IMR-90 (cell line): ENCODE results near the gene IDH3G. TPM values are rescaled to one million over a fixed set of nuclear protein-coding genes. Genes with fewer than 3 reads are reported as not detected.

Experiments
- ATAC-seq: fragments of 200-7000 bp; cut with Tn5 transposase; 2 replicates; pipeline ENCODE4 v1.9.1; 2020; ENCODE audit warnings: low read depth, mild to moderate bottlenecking, moderate library complexity
- BruUV-seq: library from RNA; stranded (reverse); fragments of 400-500 nt; replicated peaks from 2 replicates; lab custom pipeline; 2021; lab: Mats Ljungman, UMichigan
- CTCF ChIA-PET: fragments of 300-600 bp; formaldehyde crosslinking; extraction: SDS; loops from one replicate; lab custom pipeline; 2021; ENCODE audit warnings: antibody characterized with exemption; lab: Yijun Ruan, JAX
- POLR2A ChIA-PET: fragments of 300-600 bp; sonication (Branson Sonifier 250); formaldehyde crosslinking; loops from one replicate; lab custom pipeline; 2022; ENCODE audit warnings: antibody characterized with exemption; ENCODE audit not compliant: unreplicated experiment; lab: Charles Lee
- DNase-seq: peaks from one replicate; pipeline ENCODE4 v3.0.0; 2013
- H2AFZ ChIP-seq: replicated peaks from 2 replicates; pipeline ENCODE3; 2013; ENCODE audit warnings: low read length, mild to moderate bottlenecking; ENCODE audit not compliant: poor library complexity
- H2AK5ac ChIP-seq: 2 replicates; pipeline ENCODE4 v1.6.1; 2013; ENCODE audit warnings: low read depth, low read length, inconsistent platforms
- H2AK9ac ChIP-seq: replicated peaks from 2 replicates; pipeline ENCODE3; 2013; ENCODE audit warnings: mild to moderate bottlenecking, low read depth, low read length, moderate library complexity; ENCODE audit not compliant: poor library complexity
- H2BK120ac ChIP-seq: 2 replicates; pipeline ENCODE4 v1.6.1; 2013; ENCODE audit warnings: low read depth, low read length, inconsistent platforms
- H2BK15ac ChIP-seq: 3 replicates; pipeline ENCODE4 v1.6.1; 2013; ENCODE audit warnings: low read depth, low read length, inconsistent platforms
- H2BK20ac ChIP-seq: 2 replicates; pipeline ENCODE4 v1.6.1; 2013; ENCODE audit warnings: low read depth, mild to moderate bottlenecking, inconsistent platforms, low read length, moderate library complexity
- H2BK5ac ChIP-seq: 2 replicates; pipeline ENCODE4 v1.6.1; 2013; ENCODE audit warnings: mild to moderate bottlenecking, low read depth, low read length, inconsistent platforms; ENCODE audit not compliant: poor library complexity, severe bottlenecking
- H3K14ac ChIP-seq: replicated peaks from 2 replicates; pipeline ENCODE4 v1.6.1; 2013; ENCODE audit warnings: low read depth, low read length, inconsistent platforms
- H3K18ac ChIP-seq: 2 replicates; pipeline ENCODE4 v1.6.1; 2013; ENCODE audit warnings: low read depth, low read length, control low read depth
- H3K23ac ChIP-seq: 2 replicates; pipeline ENCODE4 v1.6.1; 2013; ENCODE audit warnings: low read depth, low read length, inconsistent platforms
- H3K27ac ChIP-seq: 2 replicates; pipeline ENCODE4 v1.5.1; 2013; ENCODE audit warnings: mild to moderate bottlenecking, control low read depth, low read length; ENCODE audit not compliant: insufficient read depth
- H3K27me3 ChIP-seq: 2 replicates; pipeline ENCODE4 v1.6.1; 2013; ENCODE audit warnings: low read length; ENCODE audit not compliant: control insufficient read depth, insufficient read depth
- H3K36me3 ChIP-seq: 2 replicates; pipeline ENCODE4 v1.6.1; 2013; ENCODE audit warnings: low read length, mixed read lengths; ENCODE audit not compliant: control insufficient read depth, insufficient read depth
- H3K4ac ChIP-seq: 2 replicates; pipeline ENCODE4 v1.6.1; 2013; ENCODE audit warnings: low read depth, low read length, inconsistent platforms
- H3K4me1 ChIP-seq: 2 replicates; pipeline ENCODE4 v1.6.1; 2013; ENCODE audit warnings: low read length, mixed read lengths; ENCODE audit not compliant: control insufficient read depth, insufficient read depth
- H3K4me2 ChIP-seq: 2 replicates; pipeline ENCODE4 v1.6.1; 2013; ENCODE audit warnings: low read depth, mild to moderate bottlenecking, control low read depth, low read length, moderate library complexity
- H3K4me3 ChIP-seq: 2 replicates; pipeline ENCODE4 v1.5.1; 2013; ENCODE audit warnings: low read depth, mild to moderate bottlenecking, control low read depth, low read length, moderate library complexity; ENCODE audit not compliant: insufficient read depth
- H3K56ac ChIP-seq: 2 replicates; pipeline ENCODE4 v1.6.1; 2013; ENCODE audit warnings: low read length, inconsistent platforms; ENCODE audit not compliant: insufficient read depth; ENCODE audit errors: extremely low read depth
- H3K79me1 ChIP-seq, 2 experiments: 2 replicates each; pipeline ENCODE4 v1.6.1; 2013; ENCODE audit warnings: low read length in 2 of 2, inconsistent platforms in 1 of 2, low read depth in 1 of 2
- H3K9ac ChIP-seq: 2 replicates; pipeline ENCODE4 v1.6.1; 2013; ENCODE audit warnings: low read depth, low read length, control low read depth
- H3K9me1 ChIP-seq: 2 replicates; pipeline ENCODE4 v1.6.1; 2013; ENCODE audit warnings: low read length, inconsistent platforms; ENCODE audit not compliant: insufficient read depth
- H3K9me3 ChIP-seq: 2 replicates; pipeline ENCODE4 v1.6.1; 2013; ENCODE audit warnings: low read length; ENCODE audit not compliant: control insufficient read depth, insufficient read depth
- H4K20me1 ChIP-seq: 2 replicates; pipeline ENCODE4 v1.6.1; 2013; ENCODE audit warnings: low read length, inconsistent platforms; ENCODE audit not compliant: insufficient read depth
- H4K5ac ChIP-seq: 2 replicates; pipeline ENCODE4 v1.6.1; 2013; ENCODE audit warnings: mild to moderate bottlenecking, low read depth, low read length, control low read depth
- H4K8ac ChIP-seq, 2 experiments: 2 replicates each; pipeline ENCODE4 v1.6.1; 2013; ENCODE audit warnings: low read depth in 2 of 2, low read length in 2 of 2, control low read depth in 1 of 2, inconsistent platforms in 1 of 2
- H4K91ac ChIP-seq: 2 replicates; pipeline ENCODE4 v1.6.1; 2013; ENCODE audit warnings: low read depth, low read length, inconsistent platforms; ENCODE audit not compliant: insufficient read depth
- MXI1 ChIP-seq: IDR thresholded peaks from 2 replicates; pipeline ENCODE4 v1.6.1; 2012; ENCODE audit warnings: low read depth, mild to moderate bottlenecking, low read length, moderate library complexity, borderline replicate concordance
- SMC3 ChIP-seq: fragments of 150-350 bp; IDR thresholded peaks from 2 replicates; pipeline ENCODE4 v1.6.1; 2016; ENCODE audit warnings: low read depth, mild to moderate bottlenecking, antibody characterized with exemption, low read length, moderate library complexity
- WGBS, 2 experiments: methylation state at CpG; one replicate each; pipeline versions ENCODE4 v1.1.5 to v1.1.7; 2013; ENCODE audit warnings: missing lambda C conversion rate in 2 of 2; ENCODE audit not compliant: insufficient read length in 1 of 2; ENCODE audit errors: extremely low coverage in 2 of 2; 5-methylcytosine and 5-hydroxymethylcytosine counted together
- dilution Hi-C: fragments of 300-500 bp; cut with HindIII; formaldehyde crosslinking; loops from one replicate; pipeline ENCODE4 v1.14.3; 2018; ENCODE audit warnings: low sequenced_read_pairs; ENCODE audit not compliant: unreplicated experiment
- in situ Hi-C: fragments of 300-500 bp; cut with MboI; formaldehyde crosslinking; loops from 3 replicates; pipeline ENCODE4 v1.14.3; 2019; ENCODE audit warnings: low sequenced_read_pairs, inconsistent platforms, mixed read lengths
- intact Hi-C: fragments of 100-400 bp; cut with micrococcal nuclease; formaldehyde crosslinking; loops from 2 replicates; pipeline ENCODE4 v1.10.0; 2022
- polyA plus RNA-seq, 3 experiments: library from polyadenylated mRNA; depleted of rRNA; stranded (reverse); fragments of >200 nt; gene quantifications; 2 replicates each; pipeline ENCODE4 v1.2.3, GENCODE V29; 2012; ENCODE audit warnings: low replicate concordance in 1 of 3
- total RNA-seq: library from RNA; depleted of rRNA; stranded (reverse); fragments of >200 nt; gene quantifications from 2 replicates; pipeline ENCODE4 v1.2.3, GENCODE V29; 2012

Gene IDH3G
- total and polyA plus RNA-seq, 2 of the 4 experiments (the other 2 are of a cell fraction), result 79.4 to 85.7 TPM

- Histone ChIP-seq H2BK20ac (no peak within 1 kb of the TSS), H3K27me3 (peaks cover 53% of the 10 kb centered on the region), H3K14ac (no peak within 1 kb of the TSS), H3K36me3 (no peaks in the 10 kb centered on the region), H4K91ac (no peak within 1 kb of the TSS), H4K20me1 (no peaks in the 10 kb centered on the region; the same call in 1 of the 2 replicates), H3K4me2 (no peak within 1 kb of the TSS; the same call in 1 of the 2 replicates), H3K18ac (no peak within 1 kb of the TSS), H4K8ac (no peak within 1 kb of the TSS), H2AK9ac (no peak within 1 kb of the TSS), H2BK5ac (no peak within 1 kb of the TSS), H3K9me3 (peaks cover 18% of the 10 kb centered on the region; the same call in 1 of the 2 replicates), H3K9me1 (no peaks in the 10 kb centered on the region), H2BK120ac (no peak within 1 kb of the TSS), H3K27ac (no peak within 1 kb of the TSS), H3K23ac (no peak within 1 kb of the TSS), H2BK15ac (no peak within 1 kb of the TSS), H2AK5ac (no peak within 1 kb of the TSS), H2AFZ (peak within 1 kb of the TSS; percentile 32), H3K79me1 (no peaks in the 10 kb centered on the region), H3K9ac (no peak within 1 kb of the TSS), H4K5ac (no peak within 1 kb of the TSS), H3K4me3 (no peak within 1 kb of the TSS; the same call in 1 of the 2 replicates), H3K4me1 (no peaks in the 10 kb centered on the region), H3K4ac (no peak within 1 kb of the TSS), H3K56ac (no peak within 1 kb of the TSS)
- WGBS, 2 experiments, result 24% methylated on average over 19 of the region's 97 CpGs; no CpG with 5 or more reads in 1 of the 2 experiments
- ChIA-PET CTCF (no interaction called here), POLR2A (no interaction called here)
- in situ Hi-C loops, result no loop called here
- no peak for TF ChIP-seq SMC3
- TF ChIP-seq MXI1, result no peak
- no peak for DNase-seq
- intact Hi-C loops, result loop anchor here (2.0 kb wide), 1 partner anchor 71 kb away; no protein-coding TSS in a partner anchor
- dilution Hi-C loops, result no loop called here
- no TSS peak for BruUV-seq
- ATAC-seq, result peak; percentile 21; the same call in 1 of the 2 replicates
Observed at GRCh38 chrX:153829799-153830639, 35.8 kb upstream of the IDH3G start, which contains the start of gene PDZD4. PDZD4 (minus strand) TSS chrX:153830544; CDS start chrX:153830298, 246 bp downstream.
